Lung (tissue), 12 donors: ENCODE results near the gene THEMIS. TPM values are rescaled to one million over a fixed set of nuclear protein-coding genes. Genes with fewer than 3 reads are reported as not detected.

Experiments used
- ATAC-seq: fragments of 200-7000 bp; cut with Tn5 transposase; one replicate; pipeline ENCODE4 v1.9.1; 2020; ENCODE audit warnings: moderate number of reproducible peaks; ENCODE audit not compliant: insufficient read depth, low FRiP score
- DNase-seq, 3 donors: peaks; one replicate each; pipeline ENCODE4 v3.0.0-alpha.2; 2013 to 2017
- H3K27ac ChIP-seq, 2 donors: one replicate each; pipeline ENCODE4 v1.5.1; 2013; ENCODE audit warnings: mild to moderate bottlenecking in 2 of 2, moderate library complexity in 2 of 2, control low read depth in 1 of 2, inconsistent platforms in 1 of 2, low read depth in 1 of 2, low read length in 1 of 2
- H3K27me3 ChIP-seq, 3 donors: one replicate each; pipeline ENCODE4 v1.5.1; 2013; ENCODE audit warnings: low read length in 2 of 3; ENCODE audit not compliant: control insufficient read depth in 3 of 3, insufficient read depth in 3 of 3
- H3K36me3 ChIP-seq, 4 donors: one replicate each; pipeline ENCODE4 v1.5.1; 2013; ENCODE audit warnings: low read length in 4 of 4, mild to moderate bottlenecking in 1 of 4, moderate library complexity in 1 of 4; ENCODE audit not compliant: control insufficient read depth in 4 of 4, insufficient read depth in 4 of 4
- H3K4me1 ChIP-seq, 5 donors: one replicate each; pipeline ENCODE4 v1.5.1; 2013; ENCODE audit warnings: low read length in 5 of 5, mild to moderate bottlenecking in 2 of 5, moderate library complexity in 1 of 5; ENCODE audit not compliant: control insufficient read depth in 5 of 5, insufficient read depth in 5 of 5
- H3K4me3 ChIP-seq: one replicate; pipeline ENCODE4 v1.5.1; 2013; ENCODE audit warnings: mild to moderate bottlenecking, control low read depth, moderate library complexity
- H3K9ac ChIP-seq, 2 donors: one replicate each; pipeline ENCODE4 v1.5.1; 2013; ENCODE audit warnings: low read length in 2 of 2, control low read depth in 1 of 2; ENCODE audit not compliant: insufficient read depth in 1 of 2
- H3K9me3 ChIP-seq, 4 donors: one replicate each; pipeline ENCODE4 v1.5.1; 2013; ENCODE audit warnings: low read length in 3 of 4, mild to moderate bottlenecking in 1 of 4, moderate library complexity in 1 of 4; ENCODE audit not compliant: control insufficient read depth in 4 of 4, insufficient read depth in 3 of 4
- WGBS, 2 donors: extraction: QIAGEN DNeasy Blood & Tissue Kit; methylation state at CpG; one replicate each; pipeline ENCODE4 v1.1.7; 2013; 5-methylcytosine and 5-hydroxymethylcytosine counted together
- polyA plus RNA-seq, 2 donors: library from polyadenylated mRNA; stranded (reverse); fragments of 200-250 nt; gene quantifications; one replicate each; pipeline ENCODE4 v1.2.1, GENCODE V29; 2013
- total RNA-seq, 2 donors: library from RNA; depleted of rRNA in 1 of 2; stranded (reverse); fragments of >200 nt in 1 of 2; gene quantifications; one replicate each; pipeline ENCODE4 v1.2.1, GENCODE V29; 2014 to 2021
- TF ChIP-seq, protein P1 (sequence below): IDR thresholded peaks from 2 replicates; pipeline ENCODE4 v1.5.1; 2012; ENCODE audit warnings: mild to moderate bottlenecking; ENCODE audit errors: control extremely low read depth, extremely low read depth
- donor health status: control.
- donor health status: control.
- donor health status: Bipolar disorder and iron deficiency.
- donor health status: healthy.
- donor health status: DM: yes; HTN: yes; CAD: no.

THEMIS gene
- total and polyA plus RNA-seq, 4 donors: 0.22 to 0.86 (median 0.54) TPM

DNA sequence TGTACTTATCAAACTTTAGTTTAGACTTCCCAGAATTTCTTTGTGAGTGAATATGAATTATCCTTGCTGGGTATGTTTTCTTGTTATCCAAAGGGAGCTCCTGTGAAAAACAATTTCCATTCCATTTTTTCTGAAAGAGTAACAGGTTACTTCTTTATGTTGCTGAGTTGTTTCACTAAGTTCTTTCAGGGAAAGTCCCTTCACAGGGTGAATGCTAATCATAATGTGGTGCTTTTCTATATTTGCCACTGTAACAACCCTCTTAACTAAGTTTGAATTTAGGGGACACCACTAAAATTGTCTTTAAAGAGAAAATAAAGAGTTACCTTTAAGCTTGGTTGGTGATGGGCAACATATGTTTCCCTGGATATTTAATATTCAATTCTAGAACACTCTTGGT, 79.4 kb downstream of the THEMIS start:
- H3K4me1 ChIP-seq: no peaks in the 10 kb centered on the region

DNA sequence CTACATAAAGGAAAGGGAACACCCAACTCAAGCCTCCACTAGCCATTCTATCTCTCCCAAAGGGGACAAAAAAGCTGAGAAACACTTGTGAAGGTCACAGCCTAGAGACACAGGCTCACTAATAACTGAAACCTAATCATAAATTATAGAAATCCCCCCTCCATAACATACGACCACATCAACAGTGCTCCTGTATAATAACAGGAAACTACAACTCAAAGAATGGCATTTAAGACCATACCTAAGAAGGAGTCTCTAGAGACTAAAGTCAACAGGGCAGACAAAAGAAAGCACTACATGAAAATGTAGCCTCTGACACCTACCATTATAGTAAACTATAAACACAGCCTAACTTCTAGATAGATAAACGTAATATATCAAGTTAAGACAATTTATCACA, 82.7 kb downstream of the THEMIS start:
- no peaks in the 10 kb centered on the region for H3K9me3 ChIP-seq
- H3K27ac ChIP-seq: no peak overlapping the region
- DNase-seq (no peak), ATAC-seq (no peak)
- no peaks in the 10 kb centered on the region for H3K4me1 ChIP-seq
- no peaks in the 10 kb centered on the region for H3K36me3 ChIP-seq
- peaks cover 0 to 2% (median 0%) of the 10 kb centered on the region in 3 donors for H3K27me3 ChIP-seq
- WGBS, 2 donors: 16 to 18% methylated on average over 2 of the region's 2 CpGs
- no peak overlapping the region for H3K9ac ChIP-seq
- no peak overlapping the region for H3K4me3 ChIP-seq
- TF ChIP-seq, protein P1, sequence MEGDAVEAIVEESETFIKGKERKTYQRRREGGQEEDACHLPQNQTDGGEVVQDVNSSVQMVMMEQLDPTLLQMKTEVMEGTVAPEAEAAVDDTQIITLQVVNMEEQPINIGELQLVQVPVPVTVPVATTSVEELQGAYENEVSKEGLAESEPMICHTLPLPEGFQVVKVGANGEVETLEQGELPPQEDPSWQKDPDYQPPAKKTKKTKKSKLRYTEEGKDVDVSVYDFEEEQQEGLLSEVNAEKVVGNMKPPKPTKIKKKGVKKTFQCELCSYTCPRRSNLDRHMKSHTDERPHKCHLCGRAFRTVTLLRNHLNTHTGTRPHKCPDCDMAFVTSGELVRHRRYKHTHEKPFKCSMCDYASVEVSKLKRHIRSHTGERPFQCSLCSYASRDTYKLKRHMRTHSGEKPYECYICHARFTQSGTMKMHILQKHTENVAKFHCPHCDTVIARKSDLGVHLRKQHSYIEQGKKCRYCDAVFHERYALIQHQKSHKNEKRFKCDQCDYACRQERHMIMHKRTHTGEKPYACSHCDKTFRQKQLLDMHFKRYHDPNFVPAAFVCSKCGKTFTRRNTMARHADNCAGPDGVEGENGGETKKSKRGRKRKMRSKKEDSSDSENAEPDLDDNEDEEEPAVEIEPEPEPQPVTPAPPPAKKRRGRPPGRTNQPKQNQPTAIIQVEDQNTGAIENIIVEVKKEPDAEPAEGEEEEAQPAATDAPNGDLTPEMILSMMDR: no peak

More for the DNA sequence above, 79.4 kb downstream of the THEMIS start:
- no peak overlapping the region for H3K27ac ChIP-seq
- no peak for DNase-seq
- H3K4me3 ChIP-seq: no peak overlapping the region
- no peaks in the 10 kb centered on the region for H3K36me3 ChIP-seq
- no peaks in the 10 kb centered on the region for H3K9me3 ChIP-seq
- H3K9ac ChIP-seq: no peak overlapping the region
- H3K27me3 ChIP-seq: peaks cover 0 to 2% (median 0%) of the 10 kb centered on the region in 3 donors
- TF ChIP-seq, protein P1: no peak
- no peak for ATAC-seq

DNA sequence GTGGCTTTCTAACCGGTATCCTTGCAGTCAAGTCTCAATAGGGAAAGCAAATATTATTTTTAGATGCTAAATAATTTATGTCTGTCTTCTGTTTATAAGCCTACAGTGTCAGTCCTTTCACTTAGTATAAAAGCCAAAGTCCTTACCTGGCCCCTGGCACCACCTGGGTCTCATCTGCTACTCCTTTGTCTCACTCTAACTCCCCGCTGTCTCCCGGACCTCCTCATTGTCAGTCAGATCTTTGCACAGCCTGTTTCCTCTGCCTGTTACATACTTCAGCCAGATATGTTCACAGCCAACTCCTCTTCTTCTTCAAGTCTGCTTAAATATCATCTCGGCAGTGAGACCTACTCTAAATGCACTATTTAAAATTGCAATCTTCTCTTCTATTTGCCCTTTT, 84.2 kb downstream of the THEMIS start:
- DNase-seq: no peak
- WGBS, 2 donors: 83 to 90% methylated on average over 4 of the region's 4 CpGs
- no peak overlapping the region for H3K9ac ChIP-seq
- H3K9me3 ChIP-seq: no peaks in the 10 kb centered on the region
- H3K27ac ChIP-seq: no peak overlapping the region
- peaks cover 0 to 2% (median 0%) of the 10 kb centered on the region in 3 donors for H3K27me3 ChIP-seq
- ATAC-seq: no peak
- TF ChIP-seq, protein P1: no peak
- H3K4me3 ChIP-seq: no peak overlapping the region
- H3K36me3 ChIP-seq: no peaks in the 10 kb centered on the region
- no peaks in the 10 kb centered on the region for H3K4me1 ChIP-seq

DNA sequence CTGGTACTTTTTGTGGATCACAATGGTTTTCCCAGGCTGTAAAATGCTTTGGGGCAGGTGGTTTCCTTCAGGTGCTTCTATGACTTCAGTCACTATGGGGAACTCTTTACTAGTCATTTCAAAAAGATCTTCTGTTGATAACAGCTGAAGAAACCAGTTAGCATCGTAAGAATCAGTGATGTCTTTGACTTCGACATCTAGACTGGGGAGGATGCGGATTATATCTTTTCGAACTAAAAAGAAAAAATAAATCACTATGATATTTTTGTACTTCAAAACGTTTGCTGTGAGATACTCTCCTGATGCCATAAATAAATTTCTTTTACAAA, 87.2 kb downstream of the THEMIS start:
- Histone ChIP-seq H3K27ac (no peak overlapping the region), H3K27me3 (peaks cover 0 to 2% (median 0%) of the 10 kb centered on the region in 3 donors), H3K36me3 (no peaks in the 10 kb centered on the region), H3K9me3 (no peaks in the 10 kb centered on the region), H3K4me3 (no peak overlapping the region), H3K4me1 (no peaks in the 10 kb centered on the region), H3K9ac (no peak overlapping the region)
- WGBS, 2 donors: 86 to 89% methylated on average over 5 of the region's 5 CpGs
- DNase-seq: no peak
- ATAC-seq: no peak
- TF ChIP-seq, protein P1: no peak
